Stimulated activated CD8-positive, alpha-beta memory T cell treated with anti-CD3 and anti-CD28 coated beads, Interleukin-15, amount 100 ng/mL, for 48 hours (primary cell): ENCODE data around the gene DLEC1.

Experiments used
- DNase-seq, 2 donors: peaks; one replicate each; pipeline ENCODE4 v3.0.0-alpha.2; 2020; ENCODE audit warnings: low read depth in 2 of 2

The DLEC1 gene

GRCh38 chr3:38108649-38109579, 69.9 kb downstream of the DLEC1 start:
- DNase-seq: no peak

- DNase-seq: no peak
These were observed 70.7 kb downstream of the DLEC1 start for GRCh38 chr3:38109580-38110313.

- DNase-seq: no peak
These were observed 71.5 kb downstream of the DLEC1 start for GRCh38 chr3:38110314-38111050.

DNA sequence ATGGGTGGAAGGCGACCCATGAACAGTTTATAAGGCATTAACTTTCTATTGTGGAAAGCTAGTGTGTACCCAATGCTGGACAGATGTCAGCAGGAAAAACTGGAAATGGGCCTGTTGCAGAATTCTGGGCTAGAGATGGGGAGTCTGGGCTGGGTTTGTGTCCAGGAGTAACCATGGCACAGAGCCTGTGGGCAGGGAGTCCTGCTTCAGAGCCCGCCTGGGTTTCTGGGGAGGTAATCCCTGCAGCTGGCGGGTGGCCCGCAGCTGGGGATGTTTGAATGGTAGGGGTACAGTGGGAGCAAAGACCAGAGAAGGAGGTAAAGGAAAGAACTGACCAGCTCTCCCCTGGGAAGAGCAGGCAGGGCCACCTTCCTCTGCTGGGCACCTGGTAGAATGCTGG, 72.2 kb downstream of the DLEC1 start:
- no peak for DNase-seq

DNA sequence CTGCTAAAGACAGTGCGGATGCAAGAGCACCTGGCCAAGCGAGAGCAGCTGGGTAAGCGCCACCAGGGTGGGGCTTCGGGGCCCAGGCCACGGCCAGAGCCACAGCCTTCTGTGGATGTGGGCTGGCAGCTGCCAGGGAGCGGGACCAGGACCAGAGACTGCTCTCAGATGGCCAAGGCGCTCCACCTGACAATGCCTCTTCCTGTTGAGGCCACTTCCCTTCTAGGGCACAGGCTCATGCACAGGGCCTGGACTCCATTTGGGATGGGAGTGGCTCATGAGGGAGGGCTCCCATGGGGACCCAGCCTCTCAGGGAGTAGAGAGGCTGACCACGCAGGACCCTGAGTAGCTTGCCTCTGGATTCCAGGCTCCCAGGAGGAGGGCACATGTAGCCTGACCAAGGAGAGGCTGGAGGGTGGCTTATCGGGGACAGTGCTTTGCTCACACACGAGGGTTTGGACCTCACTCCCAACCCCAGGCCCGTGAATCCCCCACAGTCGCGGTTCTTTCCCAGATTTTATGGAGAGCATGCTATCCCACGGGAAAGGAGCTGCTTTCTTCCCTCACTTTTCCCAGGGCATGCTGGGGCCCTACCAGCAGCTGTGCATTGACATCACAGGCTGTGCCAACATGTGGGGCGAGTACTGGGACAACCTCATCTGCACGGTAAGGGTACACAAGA, 72.8 kb downstream of the DLEC1 start:
- DNase-seq: no peak

- DNase-seq: no peak
These were observed 73.4 kb downstream of the DLEC1 start for GRCh38 chr3:38112378-38112761.

DNA sequence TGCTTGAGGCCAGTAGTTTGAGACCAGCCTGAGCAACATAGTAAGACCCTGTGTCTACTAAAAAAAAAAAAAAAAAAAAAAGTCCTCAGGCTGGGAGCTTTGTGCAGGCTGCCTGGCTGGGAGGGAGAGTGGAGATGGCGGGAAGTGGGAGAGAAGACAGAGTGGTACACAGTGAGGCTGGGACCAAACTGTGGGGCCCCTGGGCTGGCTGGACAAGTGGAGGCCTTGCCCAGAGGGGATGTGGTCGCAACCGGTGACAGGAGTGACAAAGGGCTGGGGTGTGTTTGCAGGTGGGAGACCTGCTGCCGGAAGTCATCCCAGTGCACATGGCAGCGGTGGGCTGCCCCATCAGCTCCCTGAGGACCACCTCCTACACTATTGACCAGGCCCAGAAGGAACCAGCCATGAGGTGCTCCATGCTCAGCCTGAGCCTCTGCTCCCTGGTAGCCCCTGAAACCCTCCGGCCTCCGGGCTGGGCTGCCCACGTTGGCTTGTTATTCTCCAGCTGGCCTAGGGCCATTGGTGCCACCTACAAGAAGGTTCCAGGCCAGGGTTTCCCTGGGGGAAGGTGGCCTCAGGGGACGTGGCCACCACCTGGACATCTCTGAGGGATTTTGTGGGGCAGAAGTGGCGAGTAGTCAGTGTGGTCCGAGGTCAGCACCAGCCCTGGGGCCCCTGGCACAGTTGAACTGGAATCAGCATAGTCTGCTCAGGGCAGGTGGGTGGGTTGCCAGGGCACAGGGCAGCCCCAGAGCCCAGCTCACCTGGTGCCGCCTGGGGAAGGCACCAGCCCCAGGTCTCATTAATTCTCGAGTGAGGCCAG, 75.3 kb downstream of the DLEC1 start:
- no peak for DNase-seq

DNA sequence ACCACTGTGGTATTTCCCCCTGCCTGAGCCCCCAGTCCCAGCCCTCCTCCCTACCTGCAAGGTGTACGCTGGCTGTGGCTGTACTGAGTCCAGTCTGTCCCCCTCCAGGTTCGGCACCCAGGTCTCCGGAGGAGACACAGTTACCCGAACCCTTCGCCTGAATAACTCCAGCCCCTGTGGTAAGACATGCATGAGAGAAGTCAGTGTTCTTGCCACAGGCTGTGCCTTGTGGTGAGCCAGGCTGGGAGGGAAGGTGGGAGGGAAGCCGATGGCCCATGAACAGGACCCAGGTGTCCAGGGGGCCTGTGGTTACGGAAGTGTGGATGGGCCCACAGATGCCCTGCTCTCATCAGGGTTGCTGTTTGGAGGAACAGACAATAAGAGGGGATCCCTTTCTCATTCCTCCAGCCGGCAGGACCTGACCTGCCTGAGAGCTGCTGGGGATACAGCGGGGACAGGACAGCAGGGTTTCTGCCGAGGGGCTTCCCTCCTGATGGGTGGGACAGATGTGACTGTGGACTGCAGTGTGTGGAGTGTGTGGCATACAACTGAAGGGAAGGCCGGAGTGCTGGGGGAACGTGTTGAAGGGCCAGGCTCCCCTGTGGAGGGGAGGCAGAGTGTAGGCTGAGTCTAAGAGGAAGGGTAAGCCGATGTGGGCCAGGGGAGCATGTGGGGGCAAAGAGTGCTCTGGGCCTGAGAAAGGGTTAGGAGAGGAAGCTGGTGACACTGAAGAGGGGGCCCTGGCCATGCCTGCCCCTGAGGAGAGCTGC, 76.1 kb downstream of the DLEC1 start:
- DNase-seq: no peak

GRCh38 chr3:38115645-38116427, 76.8 kb downstream of the DLEC1 start:
- DNase-seq: no peak

DNA sequence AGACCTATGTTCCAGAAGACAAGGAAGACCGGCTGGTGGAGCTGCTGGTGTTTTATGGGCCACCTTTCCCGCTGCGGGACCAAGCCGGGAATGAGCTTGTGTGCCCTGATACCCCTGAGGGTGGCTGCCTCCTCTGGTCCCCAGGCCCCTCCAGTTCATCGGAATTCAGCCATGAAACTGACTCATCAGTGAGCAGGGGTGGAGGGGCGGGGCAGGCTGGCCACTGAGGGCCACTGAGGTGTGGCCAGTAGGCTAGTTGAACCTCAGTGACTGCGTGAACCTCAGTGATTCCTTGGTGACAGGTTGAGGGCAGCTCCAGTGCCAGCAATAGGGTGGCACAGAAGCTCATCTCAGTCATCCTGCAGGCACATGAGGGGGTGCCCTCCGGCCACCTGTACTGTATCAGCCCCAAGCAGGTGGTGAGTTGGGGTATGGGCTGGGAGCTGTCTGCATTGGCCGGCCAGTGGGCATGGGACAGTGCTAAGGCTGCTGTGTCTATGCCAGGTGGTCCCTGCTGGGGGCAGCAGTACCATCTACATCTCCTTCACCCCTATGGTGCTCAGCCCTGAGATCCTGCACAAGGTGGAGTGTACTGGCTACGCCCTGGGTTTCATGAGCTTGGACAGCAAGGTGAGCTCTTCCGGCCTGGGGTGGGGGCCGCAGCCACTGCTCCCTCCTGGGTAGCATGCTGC, 77.6 kb downstream of the DLEC1 start:
- DNase-seq: no peak

GRCh38 chr3:38117163-38117716, 78.2 kb downstream of the DLEC1 start:
- no peak for DNase-seq

DNA sequence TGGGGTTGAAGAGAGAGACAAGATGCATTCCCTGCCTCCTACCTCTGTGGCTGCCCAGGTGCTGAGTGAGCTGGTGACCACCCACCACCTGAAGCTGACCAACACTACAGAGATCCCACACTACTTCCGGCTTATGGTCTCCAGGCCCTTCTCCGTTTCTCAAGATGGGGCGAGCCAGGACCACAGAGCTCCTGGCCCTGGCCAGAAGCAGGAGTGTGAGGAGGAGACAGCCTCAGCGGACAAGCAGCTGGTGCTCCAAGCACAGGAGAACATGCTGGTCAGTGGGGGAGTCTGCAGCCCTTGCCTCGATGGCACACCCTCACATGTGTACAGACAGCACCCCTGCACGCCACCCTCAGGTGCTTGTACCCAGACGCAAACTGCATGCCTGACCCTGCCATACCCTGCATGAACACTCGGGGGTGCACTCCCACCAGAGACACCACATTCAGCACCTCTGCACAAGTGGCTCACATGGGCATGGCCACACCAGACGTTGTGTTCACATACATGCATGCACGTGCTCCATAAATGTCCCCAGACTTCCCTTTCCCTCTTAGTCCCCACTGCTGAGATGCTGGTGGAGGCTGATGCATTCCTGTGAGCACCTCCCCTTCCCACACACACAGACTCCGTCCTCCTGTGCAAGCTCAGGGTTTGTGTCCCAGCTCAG, 78.9 kb downstream of the DLEC1 start:
- peak; percentile 40 to 55 for DNase-seq

GRCh38 chr3:38118421-38119247, 79.6 kb downstream of the DLEC1 start:
- DNase-seq: no peak

DNA sequence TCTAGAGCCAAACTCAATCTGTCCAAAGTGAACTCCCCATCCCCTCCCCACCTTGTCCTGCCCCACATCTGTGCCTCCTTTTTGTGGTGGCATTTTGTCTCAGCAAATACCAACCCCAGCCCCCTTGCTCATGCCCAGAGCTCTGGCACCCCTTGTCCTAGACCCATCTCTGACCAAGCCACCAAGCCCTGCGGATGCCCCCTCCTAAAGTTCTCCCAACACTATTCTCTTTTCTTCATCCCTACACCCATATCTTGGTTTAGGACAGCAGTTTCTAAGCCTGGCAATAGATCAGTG, 80.2 kb downstream of the DLEC1 start:
- DNase-seq: no peak

DNA sequence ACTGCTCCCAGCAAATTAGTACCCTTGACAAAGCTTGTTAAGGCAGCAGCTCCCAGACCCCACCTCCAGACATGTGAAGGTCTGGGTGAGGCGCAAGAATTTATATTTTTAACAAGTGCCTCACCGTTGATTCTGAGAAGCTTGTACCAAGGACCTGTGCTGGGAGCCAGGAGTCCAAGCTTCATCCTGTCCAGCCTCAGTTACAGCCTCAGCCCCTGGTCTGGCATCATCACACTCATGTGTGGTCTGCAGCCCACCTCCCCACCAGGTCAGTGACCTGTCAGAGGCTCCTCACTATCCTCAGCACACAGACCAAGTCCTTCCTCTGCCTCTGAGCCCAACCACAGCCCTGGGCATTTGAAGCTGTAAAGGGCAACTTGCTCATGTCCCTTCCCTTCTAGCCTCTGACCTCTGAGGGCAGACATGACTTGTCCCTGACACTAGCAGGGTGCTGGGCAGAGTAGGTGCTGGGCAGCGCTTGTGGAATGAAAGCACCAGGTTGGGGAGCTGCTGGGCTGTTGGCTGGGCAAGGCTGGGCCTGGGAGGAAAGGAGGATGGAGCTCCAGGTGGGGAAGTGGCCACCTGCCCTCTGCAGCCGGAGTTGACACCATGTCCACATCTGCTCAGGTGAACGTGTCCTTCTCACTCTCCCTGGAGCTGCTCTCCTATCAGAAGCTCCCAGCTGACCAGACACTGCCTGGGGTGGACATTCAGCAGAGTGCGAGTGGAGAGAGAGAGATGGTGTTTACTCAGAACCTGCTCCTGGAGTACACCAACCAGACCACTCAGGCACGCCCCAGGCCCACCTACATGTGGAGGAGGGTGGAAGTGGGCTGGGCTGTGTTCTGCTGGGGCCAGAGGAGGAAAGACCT, 81.0 kb downstream of the DLEC1 start:
- DNase-seq: no peak
